GM18520 (cell line): ENCODE measurements around the gene DGCR6L.
A peak's percentile ranks its signal among the peaks of the same experiment; 100 is the strongest.
"Not testable (repeated sequence)": the region's sequence is repeated elsewhere in the genome, so short reads cannot be mapped to it uniquely, and the experiment has no call there.

Source experiments
- ATAC-seq: cut with Tn5 transposase; IDR thresholded peaks from one replicate; pipeline ENCODE4 v1.9.1; 2021; ENCODE audit not compliant: unreplicated experiment

Gene DGCR6L

DNA sequence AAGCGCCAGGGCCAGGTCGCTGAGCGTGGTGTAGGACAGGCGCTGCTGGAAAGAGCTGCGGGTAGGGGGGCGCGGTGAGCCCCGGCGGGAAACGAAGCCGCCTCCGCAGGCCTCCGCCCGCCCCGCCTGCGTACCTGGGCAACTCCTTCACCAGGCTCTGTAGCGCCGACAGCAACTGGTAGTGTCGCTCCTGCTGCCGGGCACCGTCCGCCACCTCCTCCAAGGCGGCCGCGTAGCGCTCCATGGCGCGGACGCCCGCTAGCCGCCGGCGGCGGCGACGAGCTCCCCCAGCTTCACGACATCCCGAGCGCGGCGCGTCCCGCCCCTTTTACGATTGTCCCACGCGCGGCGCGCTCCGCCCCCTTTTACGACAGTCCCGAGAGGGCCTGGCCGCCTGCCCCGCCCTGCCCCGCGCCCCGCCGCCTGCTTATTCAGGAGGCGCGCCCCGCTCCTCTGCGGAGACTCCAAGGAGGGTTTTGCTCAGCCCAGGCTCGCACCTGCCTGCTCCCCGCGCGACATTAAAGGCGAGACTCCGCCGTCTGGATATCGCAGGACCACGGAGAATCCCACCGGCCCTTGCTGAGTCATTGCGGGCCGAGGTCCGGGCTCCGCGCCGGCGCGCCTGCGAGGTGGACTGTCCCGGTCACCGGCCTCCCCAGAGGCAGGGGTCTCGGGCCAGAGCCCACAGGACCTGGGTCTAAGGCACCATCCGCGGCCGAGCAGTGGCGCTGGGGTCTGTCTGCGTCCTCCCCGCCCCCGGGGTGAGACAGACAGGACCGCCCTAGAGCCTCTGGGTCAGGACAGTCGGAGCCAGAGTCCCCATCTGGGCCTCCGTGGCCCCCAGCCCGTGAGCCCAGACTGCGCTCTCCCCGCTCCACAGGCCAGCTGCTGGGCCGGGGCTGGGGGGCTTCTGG, at the start of gene DGCR6L:
DGCR6L (minus strand) TSS at position 316 of the 914 bp plus-strand sequence; CDS start at position 244, 72 bp downstream.
- peak; percentile 74 for ATAC-seq

DNA sequence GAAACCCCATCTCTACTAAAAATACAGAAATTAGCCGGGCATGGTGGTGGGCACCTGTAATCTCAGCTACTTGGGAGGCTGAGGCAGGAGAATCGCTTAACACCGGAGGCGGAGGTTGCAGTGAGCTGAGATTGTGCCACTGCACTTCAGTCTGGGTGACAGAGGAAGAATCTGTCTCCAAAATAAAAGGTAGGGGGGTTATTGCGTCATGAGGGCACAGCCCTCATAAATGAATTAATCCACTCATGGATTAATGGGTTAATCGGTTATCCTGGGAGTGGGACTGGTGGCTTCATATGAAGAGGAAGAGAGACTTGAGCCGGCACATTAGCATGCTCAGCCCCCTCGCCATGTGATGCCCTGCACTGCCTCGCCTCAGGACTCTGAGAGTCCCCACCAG, 49.0 kb upstream of the DGCR6L start:
- not testable (repeated sequence) for ATAC-seq

DNA sequence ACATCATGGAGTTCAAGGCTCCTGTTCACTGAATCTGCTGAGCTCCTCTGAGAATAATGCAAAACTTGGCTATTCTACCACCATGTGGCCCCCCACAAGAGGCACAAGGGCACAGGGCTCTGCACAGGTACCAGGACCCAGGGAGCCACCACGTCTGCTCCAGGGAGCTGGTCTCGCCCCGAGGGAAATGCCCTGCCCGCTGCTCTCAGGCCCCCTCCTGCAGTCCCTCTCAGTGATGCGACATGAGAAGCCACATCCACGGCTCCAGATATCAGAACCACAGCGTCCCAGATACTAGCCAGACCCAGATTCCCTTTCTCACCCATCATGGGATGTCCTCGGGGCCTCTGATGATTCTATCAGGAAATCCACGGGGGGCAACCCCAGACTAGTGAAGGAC, 47.0 kb upstream of the DGCR6L start:
- ATAC-seq: not testable (repeated sequence)

DNA sequence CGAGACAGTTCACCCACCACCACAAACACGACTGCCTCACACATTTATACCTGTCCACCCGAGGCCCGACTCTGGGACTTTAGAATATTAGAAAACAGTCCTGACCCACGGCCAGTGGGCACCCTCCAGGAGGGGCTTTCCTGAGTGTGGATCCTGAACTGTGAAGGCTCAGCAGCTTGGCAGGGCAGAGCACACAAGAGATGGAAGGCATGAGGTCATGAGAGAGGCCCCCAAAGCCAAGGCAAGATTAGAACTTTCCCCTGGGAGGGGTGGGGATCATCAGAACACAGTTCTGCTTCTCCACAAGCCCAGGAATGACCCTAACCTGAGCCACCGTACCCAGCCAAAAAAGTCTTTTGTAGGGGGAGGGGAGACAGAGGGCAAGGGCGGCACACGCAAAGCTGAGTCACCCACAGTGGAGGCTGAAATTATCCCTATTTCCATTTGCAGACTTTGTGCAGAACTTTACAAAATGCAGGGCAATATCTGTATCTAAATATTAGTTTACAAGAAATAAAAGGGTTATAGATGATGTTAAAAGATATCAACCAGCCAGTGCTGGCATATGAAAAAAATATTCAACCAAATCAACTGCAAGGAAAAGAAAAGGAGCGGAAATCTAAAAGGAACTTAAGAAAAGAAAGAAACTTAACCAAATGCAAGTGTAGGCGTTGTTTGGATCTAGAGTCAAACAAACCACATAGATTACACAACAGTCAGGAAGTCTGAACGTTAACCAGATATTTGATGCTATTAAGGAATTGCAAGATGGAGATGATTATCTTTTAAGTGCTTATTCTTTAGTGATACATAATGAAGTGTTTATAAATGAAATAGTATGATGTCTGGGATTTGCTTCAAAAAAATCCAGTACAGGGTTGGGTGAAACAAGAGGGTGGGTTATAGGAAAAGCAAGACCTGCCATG, 44.7 kb upstream of the DGCR6L start:
- ATAC-seq: not testable (repeated sequence)

DNA sequence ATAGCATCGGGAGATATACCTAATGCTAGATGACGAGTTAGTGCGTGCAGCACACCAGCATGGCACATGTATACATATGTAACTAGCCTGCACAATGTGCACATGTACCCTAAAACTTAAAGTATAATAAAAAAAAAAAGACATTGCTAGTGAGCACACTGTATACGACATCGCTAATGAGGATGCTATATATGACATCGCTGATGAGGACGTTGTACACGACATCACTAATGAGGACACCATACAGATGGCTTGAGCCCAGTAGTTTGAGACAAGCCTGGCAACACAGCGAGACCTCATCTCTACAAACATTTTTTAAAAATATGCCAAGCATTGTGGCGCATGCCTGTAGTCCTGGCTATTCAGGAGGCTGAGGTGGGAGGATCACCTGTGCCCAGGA, 42.5 kb upstream of the DGCR6L start:
- not testable (repeated sequence) for ATAC-seq

DNA sequence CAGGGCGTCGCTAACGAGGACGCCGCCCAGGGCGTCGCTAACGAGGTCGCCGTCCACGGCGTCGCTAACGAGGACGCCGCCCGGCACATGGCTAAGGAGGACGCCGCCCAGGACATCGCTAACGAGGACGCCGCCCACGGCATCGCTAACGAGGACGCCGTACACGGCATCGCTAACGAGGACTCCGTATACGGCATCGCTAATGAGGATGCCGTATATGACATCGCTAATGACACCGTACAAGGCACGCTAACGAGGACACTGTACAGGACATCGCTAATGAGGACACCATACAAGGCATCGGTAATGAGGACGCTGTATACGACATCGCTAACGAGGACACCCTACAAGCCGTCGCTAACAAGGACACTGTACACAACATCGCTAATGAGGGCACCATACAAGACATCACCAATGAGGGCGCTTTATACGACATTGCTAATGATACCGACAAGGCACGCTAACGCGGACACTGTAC, 41.9 kb upstream of the DGCR6L start:
- not testable (repeated sequence) for ATAC-seq

DNA sequence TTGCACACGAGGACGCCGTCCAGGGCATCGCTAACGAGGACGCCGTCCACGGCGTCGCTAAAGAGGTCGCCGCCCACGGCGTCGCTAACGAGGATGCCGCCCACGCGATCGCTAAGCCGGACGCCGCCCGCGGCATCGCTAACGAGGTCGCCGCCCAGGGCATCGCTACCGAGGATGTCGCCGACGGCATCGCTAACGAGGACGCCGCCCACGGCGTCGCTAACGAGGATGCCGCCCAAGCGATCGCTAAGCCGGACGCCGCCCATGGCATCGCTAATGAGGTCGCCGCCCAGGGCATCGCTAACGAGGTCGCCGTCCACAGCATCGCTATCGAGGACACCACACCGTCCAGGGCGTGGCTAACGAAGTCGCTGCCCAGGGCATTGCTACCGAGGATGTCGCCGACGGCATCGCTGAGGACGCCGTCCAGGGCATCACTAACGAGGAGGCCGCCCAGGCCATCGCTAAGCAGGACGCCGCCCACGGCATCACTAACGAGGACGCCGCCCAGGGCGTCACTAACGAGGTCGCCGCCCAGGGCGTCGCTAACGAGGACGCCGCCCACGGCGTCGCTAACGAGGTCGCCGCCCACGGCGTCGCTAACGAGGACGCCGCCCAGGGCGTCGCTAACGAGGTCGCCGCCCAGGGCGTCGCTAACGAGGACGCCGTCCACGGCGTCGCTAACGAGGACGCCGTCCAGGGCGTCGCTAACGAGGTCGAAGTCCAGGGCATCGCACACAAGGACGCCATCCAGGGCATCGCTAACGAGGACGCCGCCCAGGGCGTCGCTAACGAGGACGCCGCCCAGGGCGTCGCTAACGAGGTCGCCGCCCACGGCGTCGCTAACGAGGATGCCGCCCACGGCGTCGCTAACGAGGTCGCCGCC, 41.2 kb upstream of the DGCR6L start:
- not testable (repeated sequence) for ATAC-seq

DNA sequence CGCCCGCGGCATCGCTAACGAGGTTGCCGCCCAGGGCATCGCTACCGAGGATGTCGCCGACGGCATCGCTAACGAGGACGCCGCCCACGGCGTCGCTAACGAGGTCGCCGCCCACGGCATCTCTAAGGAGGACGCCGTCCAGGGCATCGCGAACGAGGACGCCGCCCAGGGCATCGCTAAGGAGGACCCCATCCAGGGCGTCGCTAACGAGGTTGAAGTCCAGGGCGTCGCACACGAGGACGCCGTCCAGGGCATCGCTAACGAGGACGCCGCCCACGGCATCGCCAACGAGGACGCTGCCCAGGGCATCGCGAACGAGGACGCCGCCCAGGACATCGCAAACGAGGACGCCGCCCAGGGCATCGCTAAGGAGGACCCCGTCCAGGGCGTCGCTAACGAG, 40.4 kb upstream of the DGCR6L start:
- ATAC-seq: not testable (repeated sequence)

DNA sequence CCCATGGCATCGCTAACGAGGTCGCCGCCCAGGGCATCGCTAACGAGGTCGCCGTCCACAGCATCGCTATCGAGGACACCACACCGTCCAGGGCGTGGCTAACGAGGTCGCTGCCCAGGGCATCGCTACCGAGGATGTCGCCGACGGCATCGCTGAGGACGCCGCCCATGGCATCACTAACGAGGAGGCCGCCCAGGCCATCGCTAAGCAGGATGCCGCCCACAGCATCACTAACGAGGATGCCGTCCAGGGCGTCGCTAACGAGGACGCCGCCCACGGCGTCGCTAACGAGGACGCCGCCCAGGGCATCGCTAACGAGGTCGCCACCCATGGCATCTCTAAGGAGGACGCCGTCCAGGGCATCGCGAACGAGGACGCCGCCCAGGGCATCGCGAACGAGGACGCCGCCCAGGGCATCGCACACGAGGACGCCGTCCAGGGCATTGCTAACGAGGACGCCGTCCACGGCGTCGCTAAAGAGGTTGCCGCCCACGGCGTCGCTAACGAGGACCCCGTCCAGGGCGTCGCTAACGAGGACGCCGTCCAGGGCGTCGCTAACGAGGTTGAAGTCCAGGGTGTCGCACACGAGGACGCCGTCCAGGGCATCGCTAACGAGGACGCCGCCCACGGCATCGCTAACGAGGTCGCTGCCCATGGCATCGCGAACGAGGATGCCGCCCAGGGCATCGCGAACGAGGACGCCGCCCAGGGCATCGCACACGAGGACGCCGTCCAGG, 38.8 kb upstream of the DGCR6L start:
- ATAC-seq: not testable (repeated sequence)

DNA sequence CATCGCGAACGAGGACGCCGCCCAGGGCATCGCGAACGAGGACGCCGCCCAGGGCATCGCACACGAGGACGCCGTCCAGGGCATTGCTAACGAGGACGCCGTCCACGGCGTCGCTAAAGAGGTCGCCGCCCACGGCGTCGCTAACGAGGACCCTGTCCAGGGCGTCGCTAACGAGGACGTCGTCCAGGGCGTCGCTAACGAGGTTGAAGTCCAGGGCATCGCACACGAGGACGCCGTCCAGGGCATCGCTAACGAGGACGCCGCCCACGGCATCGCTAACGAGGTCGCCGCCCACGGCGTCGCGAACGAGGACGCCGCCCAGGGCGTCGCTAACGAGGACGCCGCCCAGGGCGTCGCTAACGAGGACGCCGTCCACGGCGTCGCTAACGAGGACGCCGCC, 38.1 kb upstream of the DGCR6L start:
- not testable (repeated sequence) for ATAC-seq

DNA sequence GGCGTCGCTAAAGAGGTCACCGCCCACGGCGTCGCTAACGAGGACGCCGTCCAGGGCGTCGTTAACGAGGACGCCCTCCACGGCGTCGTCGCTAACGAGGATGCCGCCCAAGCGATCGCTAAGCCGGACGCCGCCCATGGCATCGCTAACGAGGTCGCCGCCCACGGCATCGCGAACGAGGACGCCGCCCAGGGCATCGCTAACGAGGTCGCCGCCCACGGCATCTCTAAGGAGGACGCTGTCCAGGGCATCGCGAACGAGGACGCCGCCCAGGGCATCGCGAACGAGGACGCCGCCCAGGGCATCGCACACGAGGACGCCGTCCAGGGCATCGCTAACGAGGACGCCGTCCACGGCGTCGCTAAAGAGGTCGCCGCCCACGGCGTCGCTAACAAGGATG, 37.0 kb upstream of the DGCR6L start:
- ATAC-seq: not testable (repeated sequence)

DNA sequence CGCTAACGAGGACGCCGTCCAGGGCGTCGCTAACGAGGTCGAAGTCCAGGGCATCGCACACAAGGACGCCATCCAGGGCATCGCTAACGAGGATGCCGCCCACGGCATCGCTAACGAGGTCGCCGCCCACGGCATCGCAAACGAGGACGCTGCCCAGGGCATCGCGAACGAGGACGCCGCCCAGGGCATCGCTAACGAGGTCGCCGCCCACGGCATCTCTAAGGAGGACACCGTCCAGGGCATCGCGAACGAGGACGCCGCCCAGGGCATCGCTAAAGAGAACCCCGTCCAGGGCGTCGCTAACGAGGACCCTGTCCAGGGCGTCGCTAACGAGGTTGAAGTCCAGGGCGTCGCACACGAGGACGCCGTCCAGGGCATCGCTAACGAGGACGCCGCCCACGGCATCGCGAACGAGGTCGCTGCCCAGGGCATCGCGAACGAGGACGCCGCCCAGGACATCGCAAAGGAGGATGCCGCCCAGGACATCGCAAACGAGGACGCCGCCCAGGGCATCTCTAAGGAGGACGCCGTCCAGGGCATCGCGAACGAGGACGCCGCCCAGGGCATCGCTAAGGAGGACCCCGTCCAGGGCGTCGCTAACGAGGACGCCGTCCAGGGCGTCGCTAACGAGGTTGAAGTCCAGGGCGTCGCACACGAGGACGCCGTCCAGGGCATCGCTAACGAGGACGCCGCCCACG, 36.2 kb upstream of the DGCR6L start:
- not testable (repeated sequence) for ATAC-seq

DNA sequence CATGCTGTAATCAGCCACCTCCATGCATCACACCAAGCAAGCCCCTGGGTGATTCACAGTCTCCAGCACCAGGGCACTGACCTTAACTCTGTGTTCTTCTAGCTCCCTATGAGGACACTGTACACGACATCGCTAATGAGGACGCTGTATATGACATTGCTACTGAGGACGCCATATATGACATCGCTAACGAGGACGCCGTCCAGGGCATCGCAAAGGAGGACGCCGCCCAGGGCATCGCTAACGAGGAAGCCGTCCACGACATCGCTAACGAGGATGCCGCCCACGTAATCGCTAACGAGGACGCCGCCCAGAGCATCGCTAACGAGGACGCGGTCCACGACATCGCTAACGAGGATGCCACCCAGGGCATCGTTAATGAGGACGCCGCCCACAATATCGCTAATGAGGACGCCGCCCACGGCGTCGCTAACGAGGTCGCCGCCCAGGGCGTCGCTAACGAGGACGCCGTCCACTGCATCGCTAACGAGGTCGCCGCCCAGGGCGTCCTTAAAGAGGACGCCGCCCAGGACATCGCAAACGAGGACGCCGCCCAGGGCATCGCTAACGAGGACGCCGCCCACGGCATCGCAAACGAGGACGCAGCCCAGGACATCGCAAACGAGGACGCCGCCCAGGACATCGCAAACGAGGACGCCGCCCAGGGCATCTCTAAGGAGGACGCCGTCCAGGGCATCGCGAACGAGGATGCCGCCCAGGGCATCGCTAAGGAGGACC, 34.5 kb upstream of the DGCR6L start:
- no peak for ATAC-seq

DNA sequence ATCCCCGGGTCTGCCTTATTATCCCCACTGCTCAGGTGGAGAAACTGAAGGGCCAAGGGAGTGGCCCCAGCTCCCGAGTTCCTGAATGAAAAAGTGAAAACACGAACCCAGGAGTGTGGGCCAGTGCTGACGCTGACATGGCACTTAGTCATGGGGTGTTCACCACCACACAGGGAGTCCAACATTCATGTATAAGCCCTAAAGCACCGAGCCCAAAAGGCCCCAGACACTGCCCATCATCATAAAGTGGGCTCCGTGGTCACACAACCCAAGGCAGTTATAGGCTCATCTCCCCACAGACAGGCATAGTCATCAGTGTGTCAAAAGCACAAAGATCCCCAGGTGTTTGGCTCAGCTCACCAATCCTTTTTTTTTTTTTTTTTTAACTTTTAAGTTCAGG, 32.7 kb upstream of the DGCR6L start:
- ATAC-seq: not testable (repeated sequence)

DNA sequence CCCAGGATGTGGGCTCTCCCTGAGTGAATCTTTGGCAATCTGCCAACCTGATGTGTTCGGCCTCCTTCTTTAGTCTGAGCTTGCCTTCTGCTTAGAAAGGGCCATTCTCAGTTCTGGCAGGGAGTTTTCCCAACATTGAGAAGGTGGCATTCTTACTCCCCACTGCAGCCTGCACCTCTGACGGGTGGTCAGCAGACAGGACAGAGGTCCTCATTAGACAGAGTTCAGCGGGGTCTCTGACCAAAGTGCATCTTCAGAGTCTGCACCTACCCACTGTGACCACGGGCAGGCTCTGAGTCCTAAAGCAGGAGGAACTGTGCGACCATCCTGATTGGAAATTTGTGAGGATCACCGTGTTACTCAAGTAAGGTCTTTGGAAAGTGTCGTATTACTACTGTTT, 26.7 kb upstream of the DGCR6L start:
- ATAC-seq: not testable (repeated sequence)

DNA sequence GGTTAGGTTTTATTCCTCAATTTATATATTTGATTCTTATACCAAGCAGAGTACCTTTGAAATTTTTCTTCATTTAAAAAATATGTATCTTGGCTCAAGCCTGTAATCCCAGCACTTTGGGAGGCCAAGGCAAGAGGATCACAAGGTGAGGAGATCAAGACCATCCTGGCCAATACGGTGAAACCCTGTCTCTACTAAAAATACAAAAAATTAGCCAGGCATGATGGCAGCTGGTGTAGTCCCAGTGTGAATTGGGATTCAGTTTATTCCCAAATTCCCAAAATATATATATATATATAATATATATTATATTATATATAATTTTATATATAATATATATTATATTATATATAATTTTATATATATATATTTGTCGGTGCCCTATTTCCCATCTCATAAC, 18.4 kb upstream of the DGCR6L start:
- not testable (repeated sequence) for ATAC-seq

DNA sequence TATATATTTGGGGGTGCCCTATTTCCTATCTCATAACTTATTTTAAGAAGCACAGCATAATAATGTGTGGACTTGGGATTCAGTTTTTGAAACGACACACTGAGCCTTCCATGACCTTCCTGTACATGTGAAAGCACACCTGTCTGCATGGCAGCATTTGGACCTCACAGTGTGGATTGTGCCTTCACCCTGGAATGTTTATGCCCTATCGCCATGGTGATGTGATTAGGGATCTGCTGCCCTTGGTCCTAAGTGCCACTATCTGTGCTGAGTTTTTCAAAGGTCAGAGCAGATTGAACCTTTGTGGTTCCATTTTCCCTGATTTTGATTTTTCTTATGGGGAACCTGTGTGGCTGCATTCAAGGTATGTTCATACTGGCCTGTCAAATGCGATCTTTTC, 17.9 kb upstream of the DGCR6L start:
- ATAC-seq: not testable (repeated sequence)

DNA sequence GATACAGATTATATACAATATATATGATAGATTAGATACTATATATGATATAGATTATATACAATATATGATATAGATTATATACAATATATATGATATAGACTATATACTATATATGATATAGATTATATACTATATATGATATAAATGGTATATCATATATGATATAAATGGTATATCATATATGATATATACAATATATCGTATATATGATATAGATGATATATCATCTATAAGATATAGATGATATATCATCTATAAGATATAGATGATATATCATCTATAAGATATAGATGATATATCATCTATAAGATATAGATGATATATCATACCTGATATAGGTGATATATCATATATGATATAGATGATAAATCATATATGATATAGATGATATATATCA, 16.7 kb upstream of the DGCR6L start:
- ATAC-seq: not testable (repeated sequence)
